Colon (tissue), 2 donors: ENCODE results near the gene RING1.
"Not testable (repeated sequence)": the region's sequence is repeated elsewhere in the genome, so short reads cannot be mapped to it uniquely, and the experiment has no call there.

Source experiments
- FAIRE-seq: peaks from 2 replicates; lab custom pipeline; 2012; peaks lifted over from hg19 to GRCh38; lab: Jason Lieb, UNC
- donor health status: control.
- donor health status: control.

RING1 gene

GRCh38 chr6:33206027-33206863 is 2.1 kb upstream of the RING1 start:
- FAIRE-seq, result no peak

GRCh38 chr6:33206864-33207551 is 1.3 kb upstream of the RING1 start:
- FAIRE-seq, result no peak

- FAIRE-seq, result no peak
Measured at GRCh38 chr6:33207552-33208090, 679 bp upstream of the RING1 start.

GRCh38 chr6:33209856-33210255 is 1.6 kb downstream of the RING1 start:
- no peak for FAIRE-seq

GRCh38 chr6:33211136-33211535 is 2.8 kb downstream of the RING1 start:
- no peak for FAIRE-seq

- no peak for FAIRE-seq
Measured at GRCh38 chr6:33211666-33212422, 3.5 kb downstream of the RING1 start.

- FAIRE-seq, result no peak
Measured at GRCh38 chr6:33212857-33213165, 4.5 kb downstream of the RING1 start.

GRCh38 chr6:33213166-33213988 is 5.1 kb downstream of the RING1 start:
- FAIRE-seq, result no peak

GRCh38 chr6:33213989-33214335 is 5.7 kb downstream of the RING1 start:
- no peak for FAIRE-seq

GRCh38 chr6:33215271-33216116 is 7.2 kb downstream of the RING1 start:
- FAIRE-seq, result no peak

- FAIRE-seq, result no peak
Measured at GRCh38 chr6:33216117-33216649, 7.9 kb downstream of the RING1 start.

GRCh38 chr6:33217246-33217645 is 8.9 kb downstream of the RING1 start:
- no peak for FAIRE-seq

- no peak for FAIRE-seq
Measured at GRCh38 chr6:33217681-33218080, 9.4 kb downstream of the RING1 start.

- not testable (repeated sequence) for FAIRE-seq
Measured at GRCh38 chr6:33226503-33227120, 18.3 kb downstream of the RING1 start.

GRCh38 chr6:33235221-33235634 is 26.9 kb downstream of the RING1 start:
- no peak for FAIRE-seq

- no peak for FAIRE-seq
Measured at GRCh38 chr6:33236328-33236727, 28.0 kb downstream of the RING1 start.

- FAIRE-seq, result no peak
Measured at GRCh38 chr6:33236852-33237251, 28.6 kb downstream of the RING1 start.

- FAIRE-seq, result no peak
Measured at GRCh38 chr6:33237741-33238140, 29.4 kb downstream of the RING1 start.

GRCh38 chr6:33241968-33242367 is 33.7 kb downstream of the RING1 start:
- no peak for FAIRE-seq

GRCh38 chr6:33243476-33243875 is 35.2 kb downstream of the RING1 start:
- FAIRE-seq, result no peak
